Left lobe of liver (tissue), 2 donors: Measurements from ENCODE around the gene SPEF1. TPM values are rescaled to one million over a fixed set of nuclear protein-coding genes. Genes with fewer than 3 reads are reported as not detected.
"Not testable (repeated sequence)": the region's sequence is repeated elsewhere in the genome, so short reads cannot be mapped to it uniquely, and the experiment has no call there.

Source experiments
- ATAC-seq: fragments of 200-7000 bp; cut with Tn5 transposase; one replicate; pipeline ENCODE4 v1.9.1; 2020; ENCODE audit warnings: mild to moderate bottlenecking, moderate library complexity
- DNase-seq: peaks from one replicate; pipeline ENCODE4 v3.0.0-alpha.2; 2020; ENCODE audit warnings: low spot score
- total RNA-seq: library from RNA; stranded (reverse); gene quantifications from one replicate; pipeline ENCODE4 v1.2.1, GENCODE V29; 2021
- donor health status: DM: no; HTN: no; CAD: no; lungs with moderate emphysema.
- donor health status: DM: no; HTN: yes; CAD: no.

The SPEF1 gene
- total RNA-seq, 1 donor from 2014 or later: 0.10 TPM

DNA sequence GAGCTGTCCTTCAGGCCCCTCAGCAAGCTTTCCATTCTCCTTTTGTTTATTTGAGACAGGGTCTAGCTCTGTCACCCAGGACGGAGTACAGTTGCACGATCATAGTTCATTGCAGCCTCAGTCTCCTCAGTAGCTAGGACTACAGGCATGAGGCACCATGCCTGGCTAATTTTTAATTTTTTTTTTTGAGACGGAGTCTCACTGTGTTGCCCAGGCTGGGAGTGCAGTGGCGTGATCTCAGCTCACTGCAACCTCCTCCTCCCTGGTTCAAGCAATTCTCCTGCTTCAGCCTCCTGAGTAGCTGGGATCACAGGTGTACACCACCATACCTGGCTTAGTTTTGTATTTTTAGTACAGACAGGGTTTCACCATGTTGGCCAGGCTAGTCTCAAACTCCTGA lies 8.0 kb upstream of the SPEF1 start:
- ATAC-seq, DNase-seq: not testable (repeated sequence)

DNA sequence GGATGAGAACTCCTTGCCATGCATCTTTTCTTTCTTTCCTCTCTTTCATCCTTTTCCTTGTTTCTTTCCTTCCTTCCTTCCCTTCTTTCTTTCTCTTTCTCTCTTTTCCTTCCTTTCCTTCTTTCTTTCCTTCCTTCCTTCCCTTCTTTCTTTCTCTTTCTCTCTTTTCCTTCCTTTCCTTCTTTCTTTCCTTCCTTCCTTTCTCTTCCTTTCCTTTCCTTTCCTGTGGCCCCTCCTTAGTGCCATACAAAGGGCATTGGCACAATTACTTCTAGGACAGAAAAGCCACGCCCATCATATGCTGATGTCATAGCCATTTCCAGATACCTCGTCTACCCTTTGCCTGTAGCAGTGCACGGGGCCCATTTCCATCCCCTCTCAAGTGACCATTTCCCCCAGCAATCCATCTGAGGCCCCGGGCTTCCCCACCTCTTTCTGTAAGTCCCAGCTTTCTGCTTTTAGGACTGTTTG lies 7.5 kb upstream of the SPEF1 start:
- ATAC-seq (no peak), DNase-seq (no peak)

DNA sequence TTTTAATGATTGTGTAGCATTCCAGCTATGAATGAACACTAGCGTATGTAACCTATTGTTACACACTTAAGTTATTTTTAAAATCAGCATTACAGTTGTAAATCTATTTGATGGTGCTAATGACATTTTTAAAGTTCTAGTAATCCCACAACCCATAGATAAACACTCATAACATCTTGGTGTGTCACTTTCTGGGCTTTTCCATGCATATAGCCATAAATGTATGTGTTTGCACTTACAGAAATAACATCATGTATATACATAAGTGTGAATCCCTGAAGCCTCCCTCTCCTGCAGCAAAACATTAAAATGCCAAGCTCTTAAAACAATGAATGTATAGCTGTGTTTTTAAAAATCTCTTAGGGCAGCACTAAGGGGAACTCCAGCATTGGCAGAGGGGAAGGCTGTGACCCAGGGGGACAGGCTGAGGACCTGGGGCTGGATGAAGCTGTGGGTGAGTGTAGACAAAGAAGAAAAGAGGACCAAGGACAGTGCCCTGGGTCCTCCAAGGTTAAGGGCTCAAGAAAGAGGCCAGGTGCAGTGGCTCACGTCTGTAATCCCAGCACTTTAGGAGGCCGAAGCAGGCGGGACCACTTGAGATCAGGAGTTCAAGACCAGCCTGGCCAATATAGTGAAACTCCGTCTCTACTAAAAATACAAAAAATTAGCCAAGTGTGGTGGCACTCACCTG lies 6.2 kb upstream of the SPEF1 start:
- DNase-seq (no peak), ATAC-seq (no peak)

DNA sequence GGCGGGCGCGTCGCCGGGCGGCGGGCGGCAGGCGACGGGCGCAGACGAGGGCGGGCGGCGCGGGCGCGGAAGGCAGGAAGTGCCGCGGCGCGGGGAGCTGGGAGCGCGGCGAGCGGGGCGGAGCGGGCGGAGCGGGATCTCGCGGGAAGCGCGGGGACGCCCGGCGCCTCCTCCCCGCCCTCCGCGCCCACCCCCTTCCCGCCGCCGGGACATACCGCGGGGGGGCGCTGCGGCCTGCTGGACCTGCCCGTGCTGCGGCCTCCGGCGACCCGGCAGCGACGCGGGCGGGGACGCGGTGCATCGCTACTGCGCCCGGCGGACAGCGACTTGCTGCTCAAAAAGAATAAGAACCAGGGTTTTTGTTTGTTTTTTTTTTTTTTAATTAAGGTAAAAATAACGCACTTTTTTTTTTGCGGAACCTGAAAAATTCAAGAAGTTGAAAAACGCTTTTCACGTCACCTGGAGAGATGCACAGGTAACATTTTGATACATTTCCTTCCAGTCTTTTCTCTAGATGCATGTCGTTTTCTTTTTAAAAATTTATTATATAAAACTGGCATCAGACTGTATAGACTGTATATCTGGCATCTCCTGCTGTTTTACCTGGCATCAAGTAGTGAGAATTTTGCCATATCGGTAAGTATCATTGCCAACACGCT lies 5.5 kb upstream of the SPEF1 start, which contains the start of gene CENPB:
Gene CENPB, minus strand, starts transcription at position 76 of the 659 bp plus-strand sequence. CDS start 257 bp downstream, outside the sequence.
- ATAC-seq (peak; percentile 98), DNase-seq (peak; percentile 91)

DNA sequence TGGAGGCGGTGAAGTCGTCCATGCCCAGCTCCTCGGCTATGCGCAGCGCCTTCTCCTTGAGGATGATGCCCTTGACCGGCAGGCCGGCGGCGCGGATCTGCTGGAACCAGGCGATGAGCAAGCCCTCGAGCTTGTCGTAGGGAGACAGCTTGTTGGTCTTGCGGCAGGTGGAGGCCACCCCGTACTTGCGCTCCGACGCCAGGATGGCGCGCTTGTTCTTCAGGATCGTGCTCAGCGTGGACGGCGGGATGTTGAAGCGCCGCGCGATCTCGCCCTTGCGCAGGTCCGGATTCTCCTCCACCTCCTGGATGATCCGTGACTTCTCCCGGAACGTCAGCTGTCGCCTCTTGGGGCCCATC lies 4.9 kb upstream of the SPEF1 start:
- DNase-seq: no peak
- ATAC-seq: no peak

DNA sequence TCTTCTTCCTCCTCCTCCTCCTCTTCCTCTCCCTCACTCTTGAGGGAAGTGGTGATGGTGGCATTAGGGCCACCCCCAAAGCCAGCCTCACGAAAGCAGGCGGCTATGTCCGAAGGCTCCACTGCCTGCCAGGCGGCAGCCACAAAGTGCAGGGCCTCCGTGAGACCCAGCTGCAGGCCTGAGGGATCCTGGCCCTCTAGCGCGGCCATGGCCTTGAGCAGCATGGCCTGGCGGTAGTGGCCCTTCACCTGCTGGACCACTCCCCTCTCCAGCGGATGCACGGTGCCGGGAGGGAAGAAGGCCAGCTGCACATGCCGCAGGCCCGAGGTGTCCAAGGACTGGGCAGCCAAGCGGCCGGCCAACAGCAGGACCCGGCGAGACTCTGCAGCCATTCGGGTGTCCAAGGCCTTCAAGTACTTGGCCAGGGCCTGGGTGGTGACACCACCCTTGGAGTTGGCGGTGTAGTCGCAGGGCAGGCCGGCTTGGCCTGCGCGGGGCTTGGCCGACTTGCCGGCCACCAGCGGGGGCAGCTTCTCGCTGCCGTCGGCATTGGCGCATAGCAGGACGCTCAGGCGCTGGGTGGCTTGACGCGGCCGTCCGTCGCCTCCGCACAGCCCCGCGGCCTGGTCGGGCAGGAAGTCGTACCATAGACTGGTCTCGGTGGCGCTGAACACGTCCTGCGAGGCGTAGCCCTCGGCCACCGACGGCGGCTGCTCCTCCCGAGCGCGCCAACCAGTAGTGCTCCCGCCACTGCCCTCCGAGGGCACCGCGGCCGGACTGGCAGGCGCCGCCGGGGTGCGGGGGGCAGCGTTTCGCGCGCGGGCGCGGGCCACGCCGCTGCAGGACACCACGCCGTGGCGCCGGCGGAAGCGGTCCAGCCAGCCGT lies 4.2 kb upstream of the SPEF1 start:
- DNase-seq: no peak

DNA sequence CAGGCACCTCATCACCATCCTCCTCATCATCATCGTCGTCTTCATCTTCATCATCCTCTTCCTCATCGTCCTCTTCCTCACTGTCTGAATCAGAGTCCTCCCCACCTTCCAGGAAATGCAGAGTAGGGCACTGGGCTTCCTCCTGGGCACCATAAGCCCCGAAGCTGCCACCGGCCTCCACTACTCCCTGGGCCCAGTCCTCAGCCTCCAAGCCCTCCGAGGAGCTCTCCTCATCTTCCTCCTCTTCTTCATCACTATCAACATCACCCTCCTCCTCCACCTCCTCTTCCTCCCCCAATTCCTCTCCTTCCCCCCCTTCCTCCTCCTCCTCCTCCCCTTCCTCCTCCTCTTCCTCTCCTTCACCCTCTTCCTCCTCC lies 3.6 kb upstream of the SPEF1 start:
- DNase-seq: no peak

More for the DNA sequence above, 4.2 kb upstream of the SPEF1 start:
- ATAC-seq: no peak

DNA sequence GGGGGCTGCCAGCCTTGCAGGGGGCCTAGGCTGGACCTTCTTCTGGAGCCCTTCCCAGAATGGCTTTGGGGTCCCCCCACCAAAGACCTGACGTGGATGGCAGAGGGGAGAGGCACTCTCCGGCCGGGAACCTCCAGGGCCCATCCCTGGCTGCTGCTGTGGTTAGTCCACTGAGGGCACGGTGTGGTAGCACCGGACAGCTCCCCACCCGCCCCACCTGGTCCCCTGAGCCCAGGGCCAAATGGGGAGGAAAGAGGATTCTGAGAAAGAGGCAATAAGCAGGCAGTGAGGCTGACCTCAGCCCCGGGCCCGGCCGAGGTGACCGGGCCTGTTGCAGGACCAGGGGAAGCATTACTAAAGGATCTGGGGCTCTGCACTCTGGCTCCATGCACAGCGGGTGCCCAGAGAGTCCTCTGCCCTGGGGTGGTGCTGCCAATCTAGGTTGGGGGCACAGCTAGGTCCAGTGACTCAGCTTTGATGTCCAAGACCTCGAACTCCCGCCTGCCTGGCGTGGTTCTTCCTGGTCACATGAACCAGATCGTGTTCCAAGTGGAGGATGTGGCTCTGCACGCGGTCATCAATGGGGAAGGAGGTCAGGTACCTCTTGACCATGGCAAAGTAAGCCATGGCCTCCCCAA lies 3.1 kb upstream of the SPEF1 start:
- ATAC-seq: no peak
- no peak for DNase-seq

More for the DNA sequence above, 3.6 kb upstream of the SPEF1 start:
- ATAC-seq: no peak

DNA sequence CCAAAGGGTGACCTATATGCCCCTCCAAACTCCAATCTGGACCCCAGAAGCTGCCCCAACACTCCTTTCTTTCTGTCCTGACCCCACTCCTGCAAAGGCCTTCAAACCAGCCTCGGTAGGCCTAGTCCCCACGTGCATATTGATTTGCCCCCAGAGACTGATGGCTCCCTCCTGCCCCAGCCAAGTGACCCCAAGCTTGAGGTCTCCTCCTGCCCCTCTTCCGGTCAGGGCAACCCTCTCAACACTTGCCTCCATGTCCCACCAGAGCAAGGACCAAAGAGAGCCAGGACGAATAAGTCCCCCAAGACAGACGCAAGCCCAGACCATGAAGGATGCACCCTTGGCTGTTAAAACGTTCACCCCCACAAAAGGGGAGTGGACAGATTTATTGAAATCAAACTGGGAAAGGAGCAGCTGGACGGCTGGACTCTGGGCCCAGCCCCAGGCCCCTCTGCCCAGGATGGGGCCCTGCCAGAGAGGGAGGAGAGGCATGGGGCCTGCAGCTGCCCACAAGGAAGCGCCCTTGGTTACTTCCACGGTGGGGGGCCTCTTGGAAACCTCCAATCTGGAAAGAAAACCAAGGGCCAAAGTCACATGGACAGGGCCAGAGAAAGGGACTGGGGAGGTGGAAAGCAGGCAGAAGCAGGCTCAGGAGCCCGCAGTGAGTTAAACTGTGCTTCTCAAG lies 2.4 kb upstream of the SPEF1 start:
- no peak for ATAC-seq
- DNase-seq: no peak

DNA sequence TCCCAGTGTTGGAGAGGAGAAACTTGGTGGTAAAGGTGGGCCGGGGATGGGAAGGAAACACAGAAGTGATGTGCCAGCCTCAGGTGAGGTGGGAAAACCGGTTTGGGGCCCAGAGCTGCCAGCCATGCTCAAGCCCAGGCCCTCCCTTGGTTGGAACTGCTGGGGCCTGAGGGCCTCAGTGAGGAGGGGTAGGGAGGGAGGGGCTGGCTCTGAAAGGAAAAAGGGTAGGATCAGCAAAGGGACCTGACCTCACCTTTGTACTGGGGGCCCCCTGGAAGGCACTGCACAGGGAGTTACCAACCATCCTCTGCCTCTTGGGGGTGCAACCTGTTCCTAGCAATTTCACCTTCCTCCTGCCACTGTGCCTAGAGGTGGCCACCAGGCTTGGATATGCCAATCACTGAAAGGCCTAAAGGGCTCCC lies 1.8 kb upstream of the SPEF1 start:
- ATAC-seq: no peak

DNA sequence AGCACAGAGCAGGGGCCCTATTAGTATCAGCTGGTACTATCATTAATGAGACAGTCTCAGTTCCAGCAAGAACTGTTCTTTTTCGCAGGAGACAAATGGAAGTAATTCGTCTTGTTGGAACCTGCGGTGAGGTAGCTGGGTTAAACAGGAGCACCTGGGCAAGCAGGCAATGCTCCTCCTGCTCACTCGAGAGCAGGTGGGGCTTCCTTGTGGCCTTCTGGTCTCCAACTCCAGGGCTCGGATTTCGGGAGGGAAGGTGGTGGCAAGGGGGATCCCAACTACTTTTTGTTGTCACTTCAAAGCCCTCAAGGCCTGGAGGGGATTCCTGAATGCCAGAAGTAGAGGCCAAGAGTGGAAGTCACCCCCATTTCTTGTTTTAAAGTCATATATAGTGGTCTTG lies 1.3 kb upstream of the SPEF1 start:
- DNase-seq: no peak

More for the DNA sequence above, 1.8 kb upstream of the SPEF1 start:
- no peak for DNase-seq

DNA sequence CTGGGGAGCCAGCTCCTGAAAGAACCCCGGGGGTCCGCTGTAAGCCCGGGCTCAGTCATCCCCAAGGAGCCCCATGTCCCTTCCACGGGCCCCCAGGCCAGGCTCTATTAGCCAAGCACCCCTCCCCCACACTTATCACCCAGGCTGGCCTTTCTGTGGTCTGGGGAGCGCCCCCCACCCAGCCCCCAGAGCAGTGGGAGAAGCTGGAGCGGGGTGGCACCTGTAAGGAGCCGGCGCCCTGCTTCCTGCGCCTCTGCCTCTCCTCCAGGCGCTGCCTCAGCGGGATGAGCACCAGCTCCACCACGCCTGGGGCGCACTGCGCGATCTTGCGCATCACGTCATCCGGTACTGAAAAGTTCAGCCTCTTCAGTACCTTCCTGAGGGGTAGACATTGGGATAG lies 2.3 kb downstream of the SPEF1 start:
- DNase-seq: no peak
- ATAC-seq: no peak

More for the DNA sequence above, 1.3 kb upstream of the SPEF1 start:
- no peak for ATAC-seq

DNA sequence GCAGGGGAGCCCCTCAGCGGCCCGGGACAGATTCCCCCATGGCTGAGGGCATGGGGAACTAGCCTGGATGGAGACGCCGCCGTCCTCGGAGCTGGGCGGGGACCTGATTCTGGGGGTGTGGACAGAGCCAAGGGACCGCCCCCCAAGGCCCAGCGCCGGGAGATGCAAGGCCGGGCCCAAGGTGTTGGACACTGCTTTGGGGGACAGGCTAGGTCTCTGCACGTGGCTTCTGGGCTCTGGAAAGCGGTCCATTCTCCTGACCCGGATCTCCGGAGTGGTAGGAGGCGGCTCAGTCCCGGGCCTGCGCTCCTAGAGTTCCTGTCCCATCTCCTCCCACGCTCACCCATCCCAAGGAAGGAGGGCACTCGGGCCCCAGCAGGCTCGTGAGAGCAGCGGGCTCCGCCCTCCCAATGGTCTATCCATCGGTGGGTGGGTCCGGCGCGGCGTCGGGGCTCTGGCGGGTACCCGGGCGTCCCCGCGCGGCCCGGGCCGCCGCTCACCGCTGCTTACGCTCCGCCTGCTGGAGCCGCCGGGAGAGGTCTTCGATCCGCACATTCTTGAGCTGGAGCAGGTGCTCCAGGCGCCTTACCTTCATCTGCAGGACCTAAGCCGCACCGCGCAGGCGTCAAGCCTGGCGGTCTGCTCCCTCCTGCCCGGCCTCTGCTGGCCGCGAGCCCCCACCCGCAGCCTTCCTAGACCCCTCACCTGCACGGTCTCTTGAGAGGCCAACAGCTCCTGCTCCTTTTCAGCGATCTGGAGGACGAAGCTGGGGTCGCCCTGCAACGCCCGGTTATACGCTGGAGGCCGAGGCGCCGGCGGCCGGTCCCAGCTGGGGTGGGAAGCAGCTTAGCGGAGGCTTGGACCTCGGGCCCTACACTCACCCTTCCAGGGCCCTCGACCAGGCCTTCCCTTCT lies 3.3 kb downstream of the SPEF1 start:
- DNase-seq (no peak), ATAC-seq (peak; percentile 46)

DNA sequence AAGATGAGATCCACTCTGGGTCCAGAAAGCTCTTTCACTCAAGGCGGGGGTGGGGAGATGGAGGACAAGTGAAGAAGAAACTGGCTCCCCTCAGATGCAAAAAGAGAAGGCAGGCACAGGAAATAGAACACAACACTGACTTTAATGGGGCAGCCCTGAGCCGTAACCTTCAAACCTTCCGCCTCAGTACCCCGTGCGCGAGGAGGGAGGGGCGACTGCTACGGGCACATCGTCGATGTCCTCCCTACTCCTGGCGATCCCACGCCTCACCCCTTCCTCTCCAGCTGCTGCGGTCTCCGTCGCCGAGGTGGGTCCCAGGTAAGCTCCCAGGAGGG lies 3.9 kb downstream of the SPEF1 start:
- DNase-seq (no peak), ATAC-seq (no peak)

DNA sequence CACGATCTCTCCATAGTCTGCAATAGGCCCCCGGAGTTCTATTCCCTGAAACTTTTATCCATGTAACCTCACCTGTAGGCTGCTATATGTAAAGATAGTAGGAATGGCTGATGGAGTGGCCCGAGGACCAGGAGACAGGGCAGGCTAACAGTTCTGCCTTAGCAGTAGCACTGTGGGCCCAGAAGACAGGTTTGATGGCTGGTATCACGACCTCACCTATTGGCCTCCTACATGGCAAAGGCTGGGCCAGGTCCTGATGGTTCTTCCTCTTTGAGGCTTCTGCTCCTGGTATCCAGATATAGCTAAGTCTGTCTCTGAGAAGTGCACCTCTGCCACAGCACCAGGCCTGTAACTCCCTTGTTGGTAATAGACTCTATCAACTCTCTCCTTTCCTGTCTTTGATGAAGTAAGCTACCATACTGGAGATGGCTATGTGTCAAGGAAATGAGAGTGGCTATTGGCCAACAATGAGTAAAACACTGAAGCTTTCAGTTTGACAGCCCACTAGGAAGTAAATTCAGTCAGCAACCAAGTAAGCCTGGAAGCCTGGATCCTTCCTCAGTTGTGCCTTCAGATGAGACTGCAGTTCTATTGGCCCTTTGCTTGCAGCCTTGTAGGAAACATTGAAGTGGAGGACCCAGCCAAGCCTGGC lies 5.7 kb downstream of the SPEF1 start:
- DNase-seq (no peak), ATAC-seq (no peak)

DNA sequence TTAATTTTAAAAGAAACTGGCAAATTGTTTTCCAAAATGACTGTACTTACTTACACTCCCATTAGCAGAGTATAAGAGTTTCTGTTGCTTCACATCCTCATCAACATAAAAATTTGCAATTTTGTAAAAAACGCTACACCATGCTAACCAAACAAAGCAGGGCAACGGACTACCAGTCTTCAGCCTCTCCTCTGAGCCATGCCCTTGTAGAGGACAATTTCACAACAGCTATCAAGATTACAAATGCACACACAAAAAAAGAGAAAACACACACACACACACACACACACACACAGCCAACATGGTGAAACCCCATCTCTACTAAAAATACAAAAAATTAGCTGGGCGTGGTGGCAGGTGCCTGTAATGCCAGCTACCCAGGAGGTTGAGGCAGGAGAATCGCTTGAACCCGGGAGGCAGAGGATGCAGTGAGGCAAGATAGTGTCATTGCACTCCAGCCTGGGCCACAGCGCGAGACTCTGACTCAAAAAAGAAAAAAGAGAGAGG lies 9.6 kb downstream of the SPEF1 start:
- DNase-seq: no peak
- no peak for ATAC-seq

DNA sequence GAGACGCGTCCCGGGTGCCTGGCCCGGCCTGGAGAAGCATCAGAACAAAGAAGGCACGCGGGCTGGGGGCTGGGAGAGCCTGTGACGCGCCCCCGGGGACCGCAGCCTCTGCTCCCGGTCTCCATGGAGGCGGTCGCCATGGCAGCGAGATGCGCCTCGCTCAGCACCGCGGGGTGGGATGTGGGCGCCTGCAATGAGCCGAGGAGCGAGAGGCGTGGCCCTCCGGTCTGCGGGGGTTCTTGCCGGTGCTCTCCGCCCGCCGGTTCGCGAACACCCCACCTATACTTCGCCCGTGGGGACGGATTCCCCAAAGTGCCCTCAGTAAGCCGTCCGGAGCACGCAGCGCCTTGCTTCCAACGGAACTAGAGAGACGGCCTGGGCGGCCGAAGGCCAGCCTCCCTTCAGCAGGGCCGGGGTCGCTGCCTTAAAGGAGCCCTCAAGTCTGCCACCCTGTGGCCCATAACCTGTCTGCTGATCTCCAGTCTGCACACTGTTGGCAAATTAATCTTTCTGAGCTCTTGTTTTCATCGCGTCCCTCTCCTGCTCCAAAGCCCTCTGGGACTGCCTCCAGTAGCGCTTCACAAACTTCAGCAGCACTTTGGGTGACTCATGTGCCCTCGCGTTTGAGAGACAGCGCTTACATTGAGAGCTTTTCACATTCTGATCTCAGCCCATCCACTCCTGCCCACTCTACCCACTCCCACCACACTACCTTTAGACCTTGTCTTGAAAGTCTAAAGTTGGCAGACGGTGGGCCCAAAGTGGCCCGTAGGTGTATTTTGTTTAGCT lies 12.7 kb downstream of the SPEF1 start:
- DNase-seq (peak; percentile 71), ATAC-seq (peak; percentile 58)
